B cell (primary cell): Measurements from ENCODE around the gene CCND1. TPM values are rescaled to one million over a fixed set of nuclear protein-coding genes. Genes with fewer than 3 reads are reported as not detected.

Experiments
- ATAC-seq: fragments of 200-7000 bp; cut with Tn5 transposase; one replicate; pipeline ENCODE4 v1.10.0; 2021; ENCODE audit warnings: low read depth, mild to moderate bottlenecking, moderate number of reproducible peaks, moderate library complexity
- CTCF ChIA-PET: fragments of 350-600 bp; sonication (Branson Sonifier 250); formaldehyde crosslinking; loops from one replicate; lab custom pipeline; 2021; ENCODE audit warnings: antibody characterized with exemption, inconsistent platforms; lab: Charles Lee
- POLR2A ChIA-PET: fragments of 350-600 bp; sonication (Branson Sonifier 250); formaldehyde crosslinking; loops from one replicate; lab custom pipeline; 2021; ENCODE audit warnings: antibody characterized with exemption; lab: Charles Lee
- DNase-seq: peaks from one replicate; pipeline ENCODE4 v3.0.0; 2013
- H2AFZ ChIP-seq: 2 replicates; pipeline ENCODE4 v1.6.1; 2012; ENCODE audit warnings: mild to moderate bottlenecking, low read depth, low read length; ENCODE audit not compliant: insufficient read depth, poor library complexity, severe bottlenecking
- H3K27ac ChIP-seq, 2 donors: 1 replicate in 1 of 2; 2 replicates in 1 of 2; pipeline ENCODE4 v1.5.1; 2012 to 2013; ENCODE audit warnings: low read length in 2 of 2, mild to moderate bottlenecking in 2 of 2, moderate library complexity in 1 of 2
- H3K27me3 ChIP-seq, 4 experiments: fragments of 200-600 bp in 1 of 4; sonication (generic) in 1 of 4; replicated peaks in 1 of 4; 1 replicate in 2 of 4; 2 replicates in 2 of 4; pipeline versions ENCODE4 v1.6.1 to v1.7.0; 2013 to 2016; ENCODE audit warnings: low read length in 3 of 4, mild to moderate bottlenecking in 2 of 4, mixed read lengths in 1 of 4, moderate library complexity in 1 of 4; ENCODE audit not compliant: insufficient read depth in 4 of 4, control insufficient read depth in 3 of 4; ENCODE audit errors: control extremely low read depth in 1 of 4
- H3K36me3 ChIP-seq, 2 experiments: replicated peaks in 1 of 2; 1 replicate in 1 of 2; 2 replicates in 1 of 2; pipeline versions ENCODE4 v1.6.1 to v1.7.1; 2013; ENCODE audit warnings: low read length in 1 of 2; ENCODE audit not compliant: insufficient read depth in 2 of 2, control insufficient read depth in 1 of 2; ENCODE audit errors: control extremely low read depth in 1 of 2, extremely low read depth in 1 of 2
- H3K4me1 ChIP-seq, 2 donors: fragments of 200-600 bp in 1 of 2; sonication (generic) in 1 of 2; 1 replicate in 1 of 2; 2 replicates in 1 of 2; pipeline versions ENCODE4 v1.5.1 to v1.6.1; 2013 to 2017; ENCODE audit warnings: low read length in 2 of 2; ENCODE audit not compliant: control insufficient read depth in 2 of 2, insufficient read depth in 2 of 2
- H3K4me2 ChIP-seq: replicated peaks from 2 replicates; pipeline ENCODE3; 2012; ENCODE audit warnings: mild to moderate bottlenecking, low read depth, low read length; ENCODE audit not compliant: poor library complexity, severe bottlenecking
- H3K4me3 ChIP-seq, 5 experiments: fragments of 200-600 bp in 1 of 5; sonication (generic) in 1 of 5; 1 replicate in 3 of 5; 2 replicates in 2 of 5; pipeline versions ENCODE4 v1.5.1 to v1.7.0; 2011 to 2016; ENCODE audit warnings: low read length in 4 of 5, mild to moderate bottlenecking in 4 of 5, low read depth in 2 of 5, control low read depth in 1 of 5, moderate library complexity in 1 of 5; ENCODE audit not compliant: insufficient read depth in 1 of 5; ENCODE audit errors: control extremely low read depth in 1 of 5, extremely low read depth in 1 of 5
- H3K79me2 ChIP-seq: fragments of 200-600 bp; sonication (generic); one replicate; pipeline ENCODE4 v1.6.0; 2016; ENCODE audit warnings: low read length; ENCODE audit not compliant: control insufficient read depth, insufficient read depth
- H3K9ac ChIP-seq: fragments of 200-600 bp; sonication (generic); 2 replicates; pipeline ENCODE4 v1.6.1; 2017; ENCODE audit warnings: mild to moderate bottlenecking, low read length, moderate library complexity
- H3K9me3 ChIP-seq, 3 donors: one replicate each; pipeline versions ENCODE4 v1.6.1 to v1.7.1; 2013; ENCODE audit warnings: low read length in 2 of 3; ENCODE audit not compliant: control insufficient read depth in 2 of 3, insufficient read depth in 1 of 3; ENCODE audit errors: control extremely low read depth in 1 of 3
- H4K20me1 ChIP-seq: 2 replicates; pipeline ENCODE4 v1.6.0; 2012; ENCODE audit warnings: mild to moderate bottlenecking, low read length; ENCODE audit not compliant: insufficient read depth, control insufficient read depth, poor library complexity, severe bottlenecking
- H3K27ac Mint-ChIP-seq: one replicate; pipeline ENCODE4 v1.8.0; 2021; ENCODE audit warnings: mixed read lengths
- H3K27me3 Mint-ChIP-seq: one replicate; pipeline ENCODE4 v1.8.0; 2021; ENCODE audit warnings: mixed read lengths
- H3K4me1 Mint-ChIP-seq: one replicate; pipeline ENCODE4 v1.8.0; 2021; ENCODE audit warnings: mixed read lengths
- H3K4me3 Mint-ChIP-seq: one replicate; pipeline ENCODE4 v1.8.0; 2021; ENCODE audit warnings: mixed read lengths
- H3K9me3 Mint-ChIP-seq: one replicate; pipeline ENCODE4 v1.8.0; 2022; ENCODE audit warnings: mixed read lengths; ENCODE audit not compliant: insufficient read depth
- CTCF ChIP-seq: fragments of 200-600 bp; IDR thresholded peaks from one replicate; pipeline ENCODE4 v1.8.0; 2022; ENCODE audit warnings: antibody characterized with exemption, mild to moderate bottlenecking
- EZH2 ChIP-seq: IDR thresholded peaks from 2 replicates; pipeline ENCODE4 v1.6.1; 2012; ENCODE audit warnings: borderline replicate concordance, low read depth, mild to moderate bottlenecking, moderate library complexity, low read length; ENCODE audit not compliant: insufficient read depth, poor library complexity, severe bottlenecking
- WGBS: methylation state at CpG from one replicate; pipeline ENCODE4 v1.1.5; 2013; ENCODE audit warnings: missing lambda C conversion rate; ENCODE audit not compliant: insufficient coverage; 5-methylcytosine and 5-hydroxymethylcytosine counted together
- intact Hi-C: fragments of 100-400 bp; cut with micrococcal nuclease; formaldehyde crosslinking; loops from one replicate; pipeline ENCODE4 v1.10.0; 2022
- polyA plus RNA-seq: library from polyadenylated mRNA; depleted of rRNA; stranded (reverse); fragments of >200 nt; gene quantifications from 2 replicates; pipeline ENCODE4 v1.2.3, GENCODE V29; 2012
- total RNA-seq, 2 donors: library from RNA; stranded (reverse); fragments of 120-200 nt in 1 of 2; gene quantifications; 1 replicate in 1 of 2; 2 replicates in 1 of 2; pipeline versions ENCODE4 v1.2.3 to v1.2.4, GENCODE V29; 2013 to 2022

The CCND1 gene
- total and polyA plus RNA-seq, 2 donors (not counting 1 experiment from before 2014, with no cell fraction given), result 4.9 to 8.8 TPM

- ChIA-PET POLR2A (no interaction called here), CTCF (interaction anchor here (2.0 kb wide), 1 partner anchor 11 kb away, joined by 13 read pairs; no protein-coding TSS in a partner anchor)
- Histone ChIP-seq H3K9me3 (no peaks in the 10 kb centered on the region), H3K27me3 (no peaks in the 10 kb centered on the region), H3K4me2 (no peak overlapping the region), H2AFZ (no peak overlapping the region), H4K20me1 (no peaks in the 10 kb centered on the region), H3K36me3 (peaks cover 0 to 1% of the 10 kb centered on the region in 2 experiments), H3K79me2 (no peaks in the 10 kb centered on the region), H3K4me1 (no peaks in the 10 kb centered on the region), H3K9ac (no peak overlapping the region), H3K4me3 (no peak overlapping the region), H3K27ac (no peak overlapping the region)
- DNase-seq, result no peak
- 88% methylated on average over 27 of the region's 27 CpGs for WGBS
- Mint-ChIP-seq H3K4me3 (no peak overlapping the region), H3K27ac (no peak overlapping the region), H3K27me3 (no peaks in the 10 kb centered on the region), H3K4me1 (no peaks in the 10 kb centered on the region), H3K9me3 (no peaks in the 10 kb centered on the region)
- intact Hi-C loops, result no loop called here
- no peak for ATAC-seq
- TF ChIP-seq EZH2 (no peak), CTCF (no peak)
Measured at GRCh38 chr11:69657911-69658625, 17.1 kb downstream of the CCND1 start.
